ENCODE data around the gene TMEM132C.

The TMEM132C gene

GRCh38 chr12:128644664-128645296 lies 377.8 kb downstream of the TMEM132C start:
- in situ Hi-C loops (cut with MboI; ENCODE audit: low sequenced_read_pairs), result no loop called here

GRCh38 chr12:128649902-128650301 lies 382.9 kb downstream of the TMEM132C start:
- in situ Hi-C loops (cut with MboI; ENCODE audit: low sequenced_read_pairs), result no loop called here

GRCh38 chr12:128652136-128652751 lies 385.3 kb downstream of the TMEM132C start:
- in situ Hi-C loops (cut with MboI; ENCODE audit: low sequenced_read_pairs), result no loop called here

GRCh38 chr12:128654468-128654867 lies 387.5 kb downstream of the TMEM132C start:
- in situ Hi-C loops (cut with MboI; ENCODE audit: low sequenced_read_pairs), result no loop called here

- in situ Hi-C loops (cut with MboI; ENCODE audit: low sequenced_read_pairs), result no loop called here
Observed at GRCh38 chr12:128657378-128657777, 390.4 kb downstream of the TMEM132C start.

GRCh38 chr12:128660532-128661225 lies 393.7 kb downstream of the TMEM132C start:
- in situ Hi-C loops (cut with MboI; ENCODE audit: low sequenced_read_pairs), result no loop called here

- in situ Hi-C loops (cut with MboI; ENCODE audit: low sequenced_read_pairs), result no loop called here
Observed at GRCh38 chr12:128661226-128661569, 394.2 kb downstream of the TMEM132C start.

GRCh38 chr12:128662101-128662500 lies 395.1 kb downstream of the TMEM132C start:
- in situ Hi-C loops (cut with MboI; ENCODE audit: low sequenced_read_pairs), result no loop called here

GRCh38 chr12:128664501-128664900 lies 397.5 kb downstream of the TMEM132C start:
- in situ Hi-C loops (cut with MboI; ENCODE audit: low sequenced_read_pairs), result no loop called here

GRCh38 chr12:128667193-128667592 lies 400.2 kb downstream of the TMEM132C start:
- in situ Hi-C loops (cut with MboI; ENCODE audit: low sequenced_read_pairs), result no loop called here

GRCh38 chr12:128671528-128672042 lies 404.6 kb downstream of the TMEM132C start:
- in situ Hi-C loops (cut with MboI; ENCODE audit: low sequenced_read_pairs), result no loop called here

- in situ Hi-C loops (cut with MboI; ENCODE audit: low sequenced_read_pairs), result no loop called here
Observed at GRCh38 chr12:128672428-128672827, 405.5 kb downstream of the TMEM132C start.

GRCh38 chr12:128672893-128673292 lies 405.9 kb downstream of the TMEM132C start:
- in situ Hi-C loops (cut with MboI; ENCODE audit: low sequenced_read_pairs), result no loop called here

GRCh38 chr12:128675576-128675975 lies 408.6 kb downstream of the TMEM132C start:
- in situ Hi-C loops (cut with MboI; ENCODE audit: low sequenced_read_pairs), result no loop called here

GRCh38 chr12:128680555-128680954 lies 413.6 kb downstream of the TMEM132C start:
- in situ Hi-C loops (cut with MboI; ENCODE audit: low sequenced_read_pairs), result no loop called here

- in situ Hi-C loops (cut with MboI; ENCODE audit: low sequenced_read_pairs), result no loop called here
Observed at GRCh38 chr12:128682548-128683275, 415.7 kb downstream of the TMEM132C start.

- in situ Hi-C loops (cut with MboI; ENCODE audit: low sequenced_read_pairs), result no loop called here
Observed at GRCh38 chr12:128684352-128684751, 417.4 kb downstream of the TMEM132C start.

GRCh38 chr12:128685903-128686475 lies 419.0 kb downstream of the TMEM132C start:
- in situ Hi-C loops (cut with MboI; ENCODE audit: low sequenced_read_pairs), result no loop called here

- in situ Hi-C loops (cut with MboI; ENCODE audit: low sequenced_read_pairs), result no loop called here
Observed at GRCh38 chr12:128687851-128688250, 420.9 kb downstream of the TMEM132C start.

- in situ Hi-C loops (cut with MboI; ENCODE audit: low sequenced_read_pairs), result no loop called here
Observed at GRCh38 chr12:128690641-128691040, 423.7 kb downstream of the TMEM132C start.

- in situ Hi-C loops (cut with MboI; ENCODE audit: low sequenced_read_pairs), result no loop called here
Observed at GRCh38 chr12:128693115-128693514, 426.1 kb downstream of the TMEM132C start.
